ENCODE measurements around the gene DPH2.

DPH2 gene

GRCh38 chr1:43945674-43946235 lies 24.1 kb upstream of the DPH2 start:
- DNase-seq, result no peak

DNA sequence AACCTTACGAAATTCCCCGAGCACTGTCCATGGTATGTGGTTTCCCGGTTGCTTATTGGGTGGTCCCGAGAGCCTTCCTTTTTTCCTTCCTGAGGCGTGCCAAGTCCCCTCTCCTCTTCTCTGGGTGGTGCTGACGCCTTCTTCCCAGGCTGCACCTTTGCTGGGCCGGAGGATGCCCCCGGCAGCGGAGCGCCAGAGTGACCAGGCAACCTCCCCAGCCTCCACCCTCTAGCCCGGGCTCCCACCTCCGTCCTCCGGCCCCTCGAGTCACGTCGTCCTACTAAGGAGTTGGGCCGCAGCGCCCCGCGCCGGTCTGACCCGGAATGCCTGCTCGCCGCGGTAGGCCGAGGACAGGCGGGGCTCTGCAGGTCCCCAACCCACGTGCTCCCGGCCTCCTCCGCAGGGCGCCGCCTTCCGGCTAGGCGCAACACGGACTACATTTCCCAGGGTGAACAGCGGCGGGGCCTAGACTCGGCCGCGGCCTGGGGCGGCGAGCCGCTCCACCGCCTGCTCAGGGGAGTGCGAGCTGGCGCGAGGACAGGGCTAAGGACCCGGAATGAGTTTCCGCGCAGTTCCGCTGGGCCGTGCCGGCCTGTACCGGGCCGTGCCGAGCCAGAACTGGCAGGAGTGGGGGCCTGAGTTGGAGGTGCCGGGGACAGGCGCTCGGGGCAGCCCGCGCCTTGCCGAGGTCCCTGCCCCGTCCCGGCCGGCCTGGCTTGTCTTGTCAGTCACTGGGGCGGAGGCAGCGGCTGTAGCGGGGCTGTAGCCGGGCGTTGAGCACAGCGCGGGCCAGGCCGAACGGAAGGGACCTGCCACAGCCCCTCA lies 23.4 kb upstream of the DPH2 start, which contains the start of gene IPO13:
TSS of gene IPO13 (plus strand) at position 715 of the 825 bp plus-strand sequence. CDS start 651 bp downstream, outside the sequence.
- DNase-seq, result peak; percentile 85

GRCh38 chr1:43947061-43947873 lies 22.5 kb upstream of the DPH2 start:
- DNase-seq, result no peak

GRCh38 chr1:43947874-43948437 lies 21.9 kb upstream of the DPH2 start:
- DNase-seq, result no peak

- no peak for DNase-seq
Observed at GRCh38 chr1:43949678-43950077, 20.1 kb upstream of the DPH2 start.

- DNase-seq, result no peak
Observed at GRCh38 chr1:43951021-43951985, 18.5 kb upstream of the DPH2 start.

- no peak for DNase-seq
Observed at GRCh38 chr1:43952731-43953346, 17.0 kb upstream of the DPH2 start.

DNA sequence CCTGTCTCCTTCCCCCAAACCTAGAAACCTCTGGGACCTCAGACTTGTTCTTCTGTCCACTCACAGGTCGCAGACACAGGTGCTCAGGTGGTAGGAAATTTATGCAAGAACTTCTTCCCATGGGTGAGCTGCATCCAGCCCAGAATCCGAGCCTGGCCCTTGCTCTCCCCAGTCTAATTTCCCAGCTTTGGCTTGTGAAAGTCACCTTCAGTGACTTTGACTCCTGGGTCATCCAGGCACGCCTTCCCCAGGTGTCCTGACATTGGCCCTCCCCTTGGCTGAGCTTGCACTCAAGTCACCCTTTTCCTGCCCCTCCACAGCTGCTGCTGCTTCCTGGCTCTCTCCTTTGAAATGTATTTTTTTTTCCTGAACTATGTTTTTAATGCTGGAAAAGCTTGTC lies 16.4 kb upstream of the DPH2 start:
- no peak for DNase-seq

- DNase-seq, result no peak
Observed at GRCh38 chr1:43954036-43954435, 15.8 kb upstream of the DPH2 start.

DNA sequence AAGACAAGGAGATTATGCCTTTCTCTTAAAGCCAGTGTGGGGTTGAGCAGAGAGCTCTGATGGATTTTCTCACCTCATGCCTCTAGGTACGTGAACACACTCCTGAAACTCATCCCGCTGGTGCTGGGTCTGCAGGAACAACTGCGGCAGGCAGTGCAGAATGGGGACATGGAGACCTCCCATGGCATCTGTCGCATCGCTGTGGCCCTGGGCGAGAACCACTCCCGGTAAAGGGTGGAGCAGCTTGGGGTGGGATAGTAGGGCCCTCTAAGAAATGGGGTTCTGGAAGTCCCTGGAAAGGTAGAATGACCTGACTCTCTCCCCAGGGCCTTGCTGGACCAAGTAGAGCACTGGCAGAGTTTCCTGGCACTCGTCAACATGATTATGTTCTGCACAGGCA lies 13.6 kb upstream of the DPH2 start:
- DNase-seq, result no peak

DNA sequence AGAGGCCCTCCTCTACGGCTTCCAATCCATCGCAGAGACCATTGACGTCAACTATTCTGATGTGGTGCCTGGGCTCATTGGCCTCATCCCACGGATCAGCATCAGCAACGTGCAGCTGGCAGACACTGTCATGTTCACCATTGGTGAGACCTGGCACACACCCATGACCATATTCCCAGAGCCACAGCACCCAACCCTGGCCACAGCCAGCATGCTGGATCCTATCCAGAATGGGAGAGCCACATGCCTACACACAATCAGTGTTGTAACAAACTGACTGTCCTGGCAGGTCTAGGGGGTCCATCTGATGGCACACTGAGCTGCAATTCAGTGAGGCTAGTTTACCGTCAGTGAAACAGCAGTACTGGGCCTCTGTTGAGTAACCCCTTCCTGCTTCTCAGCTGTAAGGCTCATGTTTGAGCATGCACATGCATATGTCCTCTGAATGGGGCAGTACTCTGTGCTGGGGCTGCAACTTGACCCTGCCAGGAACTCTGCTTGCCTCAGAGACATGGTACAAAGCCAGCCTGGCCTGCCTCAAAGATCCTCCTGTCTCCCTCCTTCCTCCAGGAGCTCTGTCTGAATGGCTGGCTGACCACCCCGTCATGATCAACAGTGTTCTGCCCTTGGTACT lies 12.3 kb upstream of the DPH2 start:
- no peak for DNase-seq

- DNase-seq, result no peak
Observed at GRCh38 chr1:43958351-43959255, 11.2 kb upstream of the DPH2 start.

DNA sequence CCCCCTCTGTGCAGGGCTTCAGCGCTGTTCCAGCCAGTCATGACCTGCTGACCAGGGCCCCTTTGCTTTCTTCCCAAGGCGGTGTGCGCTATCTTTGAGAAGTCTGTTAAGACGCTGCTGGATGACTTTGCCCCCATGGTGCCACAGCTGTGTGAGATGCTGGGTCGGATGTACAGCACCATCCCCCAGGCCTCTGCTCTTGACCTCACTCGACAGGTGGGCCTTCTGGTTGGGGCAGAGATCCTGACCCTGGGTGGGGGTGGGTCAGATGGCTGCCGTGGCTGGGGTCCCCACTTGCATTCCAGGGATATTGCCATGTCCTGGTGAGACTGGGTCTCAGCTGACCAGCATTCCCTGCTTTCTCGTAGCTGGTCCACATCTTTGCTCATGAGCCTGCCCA lies 9.0 kb upstream of the DPH2 start:
- no peak for DNase-seq

- no peak for DNase-seq
Observed at GRCh38 chr1:43961692-43962091, 8.1 kb upstream of the DPH2 start.

DNA sequence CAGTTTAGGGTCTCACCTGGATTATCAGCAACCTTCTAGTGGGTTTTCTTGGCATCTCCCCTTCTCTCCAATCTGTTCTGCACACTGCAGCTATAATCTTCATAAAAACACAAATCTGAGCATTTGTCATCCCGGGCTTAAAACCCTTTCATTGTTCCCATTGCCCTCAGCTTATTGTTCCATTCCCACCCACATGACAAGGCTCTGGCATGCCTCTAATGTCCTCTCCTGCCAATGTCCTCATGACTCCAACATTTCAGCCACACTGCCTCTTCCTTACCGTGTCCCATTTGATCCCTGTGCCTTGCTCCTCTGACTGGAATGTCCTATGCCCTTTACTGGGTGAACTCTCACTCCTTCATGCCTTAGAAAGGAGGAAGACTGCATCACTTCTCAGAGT lies 7.5 kb upstream of the DPH2 start:
- no peak for DNase-seq

- no peak for DNase-seq
Observed at GRCh38 chr1:43963006-43963405, 6.8 kb upstream of the DPH2 start.

DNA sequence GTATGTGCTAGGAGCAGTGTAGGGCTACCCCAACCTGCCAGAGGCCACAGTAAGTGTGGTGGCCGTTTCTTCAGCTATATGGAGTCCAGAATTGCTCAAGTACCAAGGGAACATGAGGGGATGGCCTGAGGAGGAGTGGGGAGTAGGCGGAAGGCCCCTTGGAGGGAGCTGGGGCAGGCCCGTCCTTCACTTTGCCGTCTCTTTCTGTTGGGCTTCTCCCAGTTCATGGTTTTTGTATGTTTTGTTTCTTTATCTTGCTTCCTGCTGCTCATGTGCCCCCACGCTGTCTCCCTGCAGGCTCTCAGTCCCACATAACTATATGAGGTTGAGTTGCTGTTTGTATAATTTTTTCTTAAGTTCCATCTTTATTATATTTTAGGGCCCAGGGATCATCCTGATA lies 5.9 kb upstream of the DPH2 start:
- DNase-seq, result no peak

DNA sequence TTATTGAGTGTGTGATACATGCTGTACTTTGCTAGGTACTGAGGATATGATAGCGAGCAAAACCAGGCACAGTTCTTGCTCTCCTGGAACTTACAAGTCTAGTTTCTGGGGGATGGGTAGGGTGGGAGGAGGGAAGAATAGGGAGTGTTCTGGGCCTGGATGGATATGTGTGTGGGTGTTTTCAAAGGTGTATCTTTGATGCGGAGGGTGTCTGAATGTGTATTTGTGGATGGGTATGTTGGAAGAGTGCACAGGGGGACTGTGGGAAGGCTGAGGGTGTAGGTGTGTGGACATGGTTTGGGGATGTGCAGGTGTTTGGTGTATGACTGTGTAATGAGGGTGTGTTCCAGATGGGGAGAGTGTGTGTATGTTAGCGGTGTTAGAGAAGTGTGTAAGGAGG lies 4.5 kb upstream of the DPH2 start:
- no peak for DNase-seq

DNA sequence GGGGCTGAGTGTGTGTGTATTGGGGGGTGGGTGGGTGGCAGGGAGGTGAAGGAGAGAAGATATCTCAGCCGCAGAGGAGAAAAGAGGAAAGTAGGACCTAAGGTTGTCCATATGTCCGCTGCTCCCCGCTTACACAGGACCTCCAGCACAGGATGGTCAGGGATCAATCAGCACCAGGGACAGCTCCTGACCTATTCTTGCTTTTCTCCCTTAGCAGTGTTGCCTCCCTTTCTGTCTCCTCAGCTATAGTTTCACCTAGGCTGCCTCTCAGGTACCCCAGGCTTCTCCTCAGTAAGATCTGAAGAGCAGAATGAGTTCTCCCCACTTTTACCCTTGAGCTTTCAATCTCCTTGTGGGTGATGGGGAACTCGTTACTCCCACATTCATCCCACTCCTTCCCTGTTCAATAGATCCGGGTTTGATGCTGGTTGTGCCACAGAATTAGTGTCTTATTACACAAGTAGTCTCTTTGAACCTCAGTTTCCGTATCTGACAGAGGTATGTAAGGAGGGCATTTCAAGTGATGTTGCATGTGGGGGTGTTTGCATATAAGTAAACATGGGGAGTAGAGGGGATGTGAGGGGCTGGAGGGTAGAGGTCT lies 1.4 kb upstream of the DPH2 start:
- no peak for DNase-seq

GRCh38 chr1:43969416-43969745 lies 429 bp upstream of the DPH2 start:
- no peak for DNase-seq
